Esophagus squamous epithelium (tissue), 5 donors: Measurements from ENCODE around the gene RASSF5. TPM values are rescaled to one million over a fixed set of nuclear protein-coding genes. Genes with fewer than 3 reads are reported as not detected.

Experiments
- DNase-seq: peaks from one replicate; lab custom pipeline; 2025; lab: John Stamatoyannopoulos, UW
- H3K27ac ChIP-seq, 4 donors: fragments of 200-600 bp; sonication (generic); one replicate each; pipeline ENCODE4 v1.5.1; 2016 to 2019; ENCODE audit warnings: mild to moderate bottlenecking in 1 of 4
- H3K27me3 ChIP-seq, 4 donors: fragments of 200-600 bp; sonication (generic); 1 replicate in 3 of 4; 2 replicates in 1 of 4; pipeline versions ENCODE4 v1.5.1 to v1.6.0; 2017 to 2021; ENCODE audit warnings: antibody characterized with exemption in 1 of 4
- H3K36me3 ChIP-seq, 3 donors: fragments of 200-600 bp; sonication (generic); one replicate each; pipeline ENCODE4 v1.5.1; 2016 to 2019
- H3K4me1 ChIP-seq, 3 donors: fragments of 200-600 bp; sonication (generic); one replicate each; pipeline ENCODE4 v1.5.1; 2017 to 2019
- H3K4me3 ChIP-seq, 4 donors: fragments of 200-600 bp; sonication (generic); 1 replicate in 3 of 4; 2 replicates in 1 of 4; pipeline ENCODE4 v1.5.1; 2016 to 2019; ENCODE audit warnings: mild to moderate bottlenecking in 2 of 4, moderate library complexity in 1 of 4
- H3K9me3 ChIP-seq, 3 donors: fragments of 200-600 bp; sonication (generic); one replicate each; pipeline ENCODE4 v1.5.1; 2016 to 2019
- CTCF ChIP-seq, 6 experiments: fragments of 450-650 bp in 4 of 6; fragments of 200-600 bp in 2 of 6; sonication (generic) in 2 of 6; IDR thresholded peaks; one replicate each; pipeline ENCODE4 v1.5.1; 2016 to 2019; ENCODE audit warnings: antibody characterized with exemption in 6 of 6, mild to moderate bottlenecking in 4 of 6, moderate library complexity in 4 of 6
- POLR2A ChIP-seq, 4 donors: fragments of 450-650 bp; IDR thresholded peaks; one replicate each; pipeline ENCODE4 v1.6.1; 2017; ENCODE audit warnings: antibody characterized with exemption in 4 of 4, mild to moderate bottlenecking in 4 of 4, moderate library complexity in 3 of 4
- WGBS, 2 donors: methylation state at CpG; one replicate each; pipeline ENCODE4 v1.1.5; 2018; 5-methylcytosine and 5-hydroxymethylcytosine counted together
- intact Hi-C: fragments of 100-400 bp; cut with DNase I; formaldehyde crosslinking; loops from one replicate; pipeline ENCODE4 v1.15.0; 2022
- total RNA-seq, 4 donors: library from RNA; depleted of rRNA; stranded (reverse); fragments of >200 nt; gene quantifications; one replicate each; pipeline ENCODE4 v1.1.0, GENCODE V29; 2016
- donor health status: DM: yes; HTN: yes; CAD: no.

Gene RASSF5
- total RNA-seq, 4 donors from 2014 or later, result 29.2 to 85.3 (median 35.1) TPM

GRCh38 chr1:206590025-206590758 is 82.9 kb downstream of the RASSF5 start:
- H3K4me3 ChIP-seq, result no peak overlapping the region
- H3K27me3 ChIP-seq, result no peaks in the 10 kb centered on the region
- WGBS, 2 donors, result 26 to 29% methylated on average over 8 of the region's 8 CpGs
- intact Hi-C loops, result no loop called here
- no peaks in the 10 kb centered on the region for H3K9me3 ChIP-seq
- TF ChIP-seq CTCF (IDR thresholded peaks at IDR 0.05) (peak in 5 of 6 experiments; percentile 23 to 78 (median 56)), POLR2A (IDR thresholded peaks at IDR 0.05) (no peak)
- peaks cover 11 to 89% (median 14%) of the 10 kb centered on the region in 3 donors for H3K36me3 ChIP-seq
- no peak for DNase-seq
- peak overlapping the region; percentile 85 to 89 (median 88) for H3K27ac ChIP-seq
- H3K4me1 ChIP-seq, result peaks cover 55 to 82% (median 68%) of the 10 kb centered on the region in 3 donors

GRCh38 chr1:206591226-206591625 is 83.9 kb downstream of the RASSF5 start:
- H3K9me3 ChIP-seq, result no peaks in the 10 kb centered on the region
- H3K27ac ChIP-seq, result peak overlapping the region; percentile 64 to 89 (median 88)
- DNase-seq, result no peak
- intact Hi-C loops, result no loop called here
- no peaks in the 10 kb centered on the region for H3K27me3 ChIP-seq
- no peak for TF ChIP-seq POLR2A (IDR thresholded peaks at IDR 0.05)
- no peak overlapping the region for H3K4me3 ChIP-seq
- peaks cover 47 to 72% (median 57%) of the 10 kb centered on the region in 3 donors for H3K4me1 ChIP-seq
- 69 to 70% methylated on average over 5 of the region's 5 CpGs for WGBS, 2 donors
- peaks cover 14 to 90% (median 18%) of the 10 kb centered on the region in 3 donors for H3K36me3 ChIP-seq

GRCh38 chr1:206591696-206592095 is 84.4 kb downstream of the RASSF5 start:
- WGBS, 2 donors, result 82 to 86% methylated on average over 9 of the region's 9 CpGs
- Histone ChIP-seq H3K27ac (peak overlapping the region in 3 of 4 donors; percentile 64 to 89 (median 88)), H3K4me3 (no peak overlapping the region), H3K9me3 (no peaks in the 10 kb centered on the region), H3K36me3 (peaks cover 14 to 90% (median 21%) of the 10 kb centered on the region in 3 donors), H3K27me3 (no peaks in the 10 kb centered on the region), H3K4me1 (peaks cover 43 to 67% (median 56%) of the 10 kb centered on the region in 3 donors)
- intact Hi-C loops, result no loop called here
- TF ChIP-seq CTCF (IDR thresholded peaks at IDR 0.05) (no peak), POLR2A (IDR thresholded peaks at IDR 0.05) (no peak)
- DNase-seq, result no peak

DNA sequence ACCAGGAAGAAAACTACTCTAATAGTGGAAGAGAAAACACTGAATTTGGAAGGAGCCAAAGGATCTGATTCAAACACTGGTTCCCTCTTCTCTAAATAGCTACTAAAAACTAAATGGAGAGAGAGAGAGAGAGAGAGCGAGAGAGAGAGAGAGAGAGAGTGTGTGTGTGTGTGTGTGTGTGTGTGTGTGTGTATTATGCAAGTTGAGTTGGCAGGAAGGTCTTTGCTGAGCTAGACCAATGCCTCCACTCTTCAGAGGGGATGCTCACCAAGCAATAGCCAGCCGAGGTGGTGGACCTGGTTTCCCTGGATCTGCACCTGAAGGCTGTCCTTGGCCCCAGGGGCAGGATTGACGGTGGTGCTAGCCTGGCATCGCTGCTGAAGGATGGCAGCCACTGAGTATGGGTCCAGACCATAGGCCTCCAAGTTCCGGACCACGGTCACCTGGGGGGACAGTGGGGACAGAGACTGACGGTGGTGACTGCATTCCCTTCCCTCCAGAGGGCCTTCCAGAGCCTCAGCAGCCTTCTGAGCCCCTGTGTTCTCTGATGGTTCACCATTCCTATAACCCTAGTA is 86.1 kb downstream of the RASSF5 start:
- WGBS, 2 donors, result 92 to 94% methylated on average over 7 of the region's 7 CpGs
- TF ChIP-seq CTCF (IDR thresholded peaks at IDR 0.05) (no peak), POLR2A (IDR thresholded peaks at IDR 0.05) (no peak)
- no peaks in the 10 kb centered on the region for H3K27me3 ChIP-seq
- no peaks in the 10 kb centered on the region for H3K9me3 ChIP-seq
- no peak overlapping the region for H3K4me3 ChIP-seq
- peak overlapping the region in 1 of 4 donors; percentile 88 for H3K27ac ChIP-seq
- DNase-seq, result no peak
- peaks cover 13 to 89% (median 35%) of the 10 kb centered on the region in 3 donors for H3K36me3 ChIP-seq
- H3K4me1 ChIP-seq, result peaks cover 27 to 50% (median 40%) of the 10 kb centered on the region in 3 donors
- intact Hi-C loops, result no loop called here

- 81 to 87% methylated on average over 7 of the region's 7 CpGs for WGBS, 2 donors
- peaks cover 7 to 27% (median 19%) of the 10 kb centered on the region in 3 donors for H3K4me1 ChIP-seq
- intact Hi-C loops, result no loop called here
- DNase-seq, result no peak
- no peaks in the 10 kb centered on the region for H3K9me3 ChIP-seq
- H3K27ac ChIP-seq, result no peak overlapping the region
- no peaks in the 10 kb centered on the region for H3K27me3 ChIP-seq
- TF ChIP-seq CTCF (IDR thresholded peaks at IDR 0.05) (no peak), POLR2A (IDR thresholded peaks at IDR 0.05) (no peak)
- peaks cover 23 to 99% (median 40%) of the 10 kb centered on the region in 3 donors for H3K36me3 ChIP-seq
- no peak overlapping the region for H3K4me3 ChIP-seq
Measured at GRCh38 chr1:206595581-206596318, 88.4 kb downstream of the RASSF5 start.
